NCI-H345 treated with DMSO at 0.1 percent for 48 hours (cell line): ENCODE results near the gene DPY19L1.
"Not testable (repeated sequence)": the region's sequence is repeated elsewhere in the genome, so short reads cannot be mapped to it uniquely, and the experiment has no call there.

ENCODE experiments used
- DNase-seq: peaks from one replicate; lab custom pipeline; 2025; ENCODE audit not compliant: unreplicated experiment; lab: John Stamatoyannopoulos, UW

The DPY19L1 gene

DNA sequence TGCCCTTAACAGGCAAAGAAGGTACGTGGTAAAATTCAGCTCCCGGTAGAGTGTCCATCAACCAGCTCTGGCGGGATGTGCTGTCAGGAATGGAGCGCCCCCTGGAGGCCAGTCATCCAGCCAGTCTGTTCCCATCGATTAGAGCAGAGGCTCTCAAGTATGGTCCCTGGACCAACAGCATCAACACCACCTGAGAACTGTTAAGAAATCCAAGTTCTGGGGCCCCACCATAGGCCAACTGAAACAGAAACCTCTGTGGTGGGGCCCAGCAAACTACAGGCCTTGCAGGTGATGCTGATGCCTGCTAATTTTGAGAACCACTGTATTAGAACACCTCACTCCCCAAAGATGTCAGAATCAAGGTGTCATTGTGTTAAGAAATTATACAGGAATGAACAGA lies 109.2 kb downstream of the DPY19L1 start:
- DNase-seq, result no peak

DNA sequence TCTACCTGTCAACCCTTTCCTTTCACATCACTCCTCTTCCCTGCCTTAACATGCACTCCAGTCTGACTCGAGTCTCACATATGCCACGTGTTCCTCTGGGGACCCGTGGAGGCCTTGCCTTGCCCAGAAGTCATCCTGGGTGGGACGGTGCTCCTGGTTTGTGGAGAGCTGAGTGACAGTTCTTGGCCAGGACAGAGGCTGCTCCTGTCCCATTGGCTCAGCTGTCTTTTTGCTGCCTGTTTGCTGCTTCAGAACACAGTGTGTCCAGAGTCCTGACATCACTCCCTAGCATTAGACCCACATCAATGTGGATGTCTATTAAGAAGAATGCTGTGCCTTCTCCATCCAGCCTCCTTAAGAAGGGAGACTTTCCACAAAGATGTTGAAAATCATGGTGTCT lies 116.8 kb downstream of the DPY19L1 start:
- DNase-seq, result not testable (repeated sequence)

DNA sequence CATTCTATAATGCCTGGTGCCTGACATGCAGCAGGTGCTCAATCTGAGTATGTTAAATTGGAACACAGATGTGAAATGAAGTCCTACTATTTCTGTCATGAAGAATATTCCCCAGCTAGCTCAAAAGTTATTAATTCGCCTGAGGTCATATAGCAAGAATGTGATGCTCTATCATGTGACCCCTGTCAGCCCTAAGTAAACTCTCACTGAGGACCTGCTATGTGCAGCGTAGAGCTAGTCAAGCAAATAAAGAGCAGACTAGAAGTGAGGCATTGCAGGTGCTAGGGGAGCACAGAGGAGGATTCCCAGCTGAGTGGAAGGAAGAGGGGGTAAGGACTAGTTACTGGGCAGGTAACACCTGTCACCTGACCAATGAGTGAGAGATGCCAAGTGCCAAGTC lies 118.2 kb downstream of the DPY19L1 start:
- DNase-seq, result not testable (repeated sequence)

DNA sequence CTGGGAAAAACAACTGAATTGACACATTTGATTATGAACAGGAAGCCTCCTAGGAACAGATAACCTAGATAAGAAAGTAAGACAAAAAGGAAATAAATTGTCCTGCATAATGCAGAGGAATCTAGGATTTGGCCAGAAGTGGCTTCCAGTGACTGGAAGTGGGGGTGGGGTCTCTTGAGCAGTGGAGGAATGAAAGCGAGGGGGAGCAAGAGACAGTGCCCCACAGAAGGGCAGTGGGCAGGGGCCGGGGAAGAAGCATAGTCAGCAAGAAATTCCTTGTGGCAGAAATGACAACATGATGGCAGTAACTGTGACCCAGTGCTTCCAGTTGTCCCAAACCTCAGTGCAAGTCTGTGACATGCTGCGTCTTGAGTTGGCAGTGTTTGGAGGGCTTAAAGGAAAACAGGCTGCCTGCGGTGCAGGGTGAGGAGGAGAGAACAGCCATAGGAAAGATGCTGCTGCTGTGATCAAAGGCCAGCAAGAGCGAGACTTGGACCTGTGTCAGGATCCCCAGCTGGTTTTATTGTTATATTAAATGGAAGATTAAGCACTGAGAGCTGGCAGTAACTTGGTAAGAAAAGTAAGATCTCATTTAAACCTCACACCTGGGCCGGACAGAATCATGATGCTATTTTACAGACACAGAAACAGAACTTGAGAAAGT lies 119.0 kb downstream of the DPY19L1 start:
- not testable (repeated sequence) for DNase-seq

DNA sequence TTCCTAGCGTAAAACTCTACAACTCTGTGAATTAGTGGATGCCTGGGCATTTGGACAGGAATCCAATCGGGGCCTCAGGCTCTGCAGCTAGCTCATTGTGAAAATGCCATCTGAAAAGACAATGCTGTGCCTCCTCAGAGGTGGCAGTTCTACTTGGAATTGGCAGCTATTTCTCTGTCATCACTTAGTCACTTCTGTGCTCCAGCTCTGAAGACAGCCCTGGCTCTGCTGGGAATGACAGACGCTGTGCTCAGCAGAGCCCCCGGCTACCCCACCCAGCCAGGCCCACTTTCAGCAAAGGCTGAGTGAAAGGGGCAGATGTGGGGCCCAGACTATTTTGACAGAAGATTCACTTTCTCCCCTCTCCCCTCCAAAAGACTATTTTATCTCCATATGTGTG lies 119.8 kb downstream of the DPY19L1 start:
- DNase-seq, result not testable (repeated sequence)

DNA sequence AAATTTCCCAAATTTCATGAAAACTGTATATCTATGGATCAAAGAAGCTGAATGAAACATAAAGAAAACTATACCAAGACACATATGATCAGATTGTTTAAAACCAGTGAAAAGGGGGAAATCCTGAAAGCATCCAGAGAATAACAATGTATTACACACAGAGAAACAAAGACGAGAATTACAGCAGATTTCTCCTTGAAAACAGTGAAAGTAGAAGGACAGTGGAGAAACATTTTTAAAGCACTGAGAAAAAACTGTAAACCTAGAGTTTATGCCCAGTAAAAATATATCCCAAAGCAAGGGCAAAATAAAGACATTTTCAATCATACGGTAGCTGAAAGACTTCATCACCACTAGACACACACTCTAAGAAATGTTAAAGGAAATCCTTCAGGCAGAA lies 121.0 kb downstream of the DPY19L1 start:
- DNase-seq, result no peak

DNA sequence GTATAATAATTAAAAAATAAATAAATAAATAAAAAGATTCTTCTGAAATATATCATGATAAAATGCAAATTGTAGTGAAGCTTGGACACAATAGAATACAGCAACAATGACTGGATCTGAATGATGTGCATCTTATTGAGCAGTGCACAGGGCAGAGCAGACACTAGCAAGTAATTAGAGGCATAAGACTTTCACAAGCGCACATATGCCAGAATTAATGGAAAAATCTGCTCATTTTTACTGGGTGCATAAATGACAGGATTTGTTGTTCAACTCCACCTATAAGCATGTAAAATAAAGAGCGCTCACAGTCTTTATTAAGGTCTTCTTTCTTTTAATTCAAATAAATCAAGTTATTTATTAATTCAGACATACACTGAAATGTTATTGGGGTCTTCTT lies 125.0 kb downstream of the DPY19L1 start:
- DNase-seq, result no peak

DNA sequence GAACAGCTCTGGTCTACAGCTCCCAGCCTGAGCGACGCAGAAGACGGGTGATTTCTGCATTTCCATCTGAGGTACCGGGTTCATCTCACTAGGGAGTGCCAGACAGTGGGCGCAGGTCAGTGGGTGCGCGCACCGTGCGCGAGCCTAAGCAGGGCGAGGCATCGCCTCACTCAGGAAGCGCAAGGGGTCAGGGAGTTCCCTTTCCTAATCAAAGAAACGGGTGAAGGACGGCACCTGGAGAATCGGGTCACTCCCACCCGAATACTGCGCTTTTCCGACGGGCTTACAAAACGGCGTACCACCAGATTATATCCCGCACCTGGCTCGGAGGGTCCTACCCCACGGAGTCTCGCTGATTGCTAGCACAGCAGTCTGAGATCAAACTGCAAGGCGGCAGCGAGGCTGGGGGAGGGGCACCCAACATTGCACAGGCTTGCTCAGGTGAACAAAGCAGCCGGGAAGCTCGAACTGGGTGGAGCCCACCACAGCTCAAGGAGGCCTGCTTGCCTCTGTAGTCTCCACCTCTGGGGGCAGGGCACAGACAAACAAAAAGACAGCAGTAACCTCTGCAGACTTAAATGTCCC lies 130.9 kb downstream of the DPY19L1 start:
- DNase-seq, result not testable (repeated sequence)

DNA sequence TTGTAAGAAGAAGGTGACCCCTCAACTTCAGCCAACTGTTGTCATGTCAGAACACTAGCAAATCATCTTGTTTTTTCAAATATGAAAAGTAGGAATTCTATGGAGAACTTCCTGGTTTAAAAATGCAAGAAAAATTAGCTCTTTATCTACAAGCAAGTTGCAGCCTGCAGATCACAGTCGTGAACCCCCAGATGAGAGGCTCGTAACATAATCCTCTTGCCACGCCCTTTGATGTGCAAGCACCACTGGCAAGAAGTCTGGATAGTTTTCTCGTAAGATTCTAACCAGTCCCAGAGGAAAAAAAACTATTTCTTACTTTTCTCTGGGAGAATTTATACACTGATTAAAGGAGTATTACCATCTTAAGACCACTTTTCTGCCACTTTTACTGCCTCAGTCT lies 132.3 kb downstream of the DPY19L1 start:
- DNase-seq, result no peak

DNA sequence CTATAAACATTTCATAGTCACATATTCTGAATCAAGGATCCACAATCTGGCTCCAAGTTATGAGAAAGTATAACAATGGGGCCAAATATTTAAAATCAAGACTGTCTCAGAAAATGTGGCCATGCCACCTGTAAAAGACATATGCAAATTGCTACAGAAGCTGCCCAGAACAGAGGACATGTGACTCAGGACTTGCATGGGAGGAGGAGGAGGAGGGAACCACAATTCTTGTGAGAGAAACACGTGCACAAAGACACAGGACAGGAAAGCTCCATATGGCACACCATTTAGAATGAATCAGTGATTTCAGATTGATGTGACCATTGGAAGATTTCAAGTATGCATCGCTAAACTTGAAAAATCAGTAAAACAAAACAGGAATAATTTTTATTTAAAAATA lies 133.4 kb downstream of the DPY19L1 start:
- not testable (repeated sequence) for DNase-seq

DNA sequence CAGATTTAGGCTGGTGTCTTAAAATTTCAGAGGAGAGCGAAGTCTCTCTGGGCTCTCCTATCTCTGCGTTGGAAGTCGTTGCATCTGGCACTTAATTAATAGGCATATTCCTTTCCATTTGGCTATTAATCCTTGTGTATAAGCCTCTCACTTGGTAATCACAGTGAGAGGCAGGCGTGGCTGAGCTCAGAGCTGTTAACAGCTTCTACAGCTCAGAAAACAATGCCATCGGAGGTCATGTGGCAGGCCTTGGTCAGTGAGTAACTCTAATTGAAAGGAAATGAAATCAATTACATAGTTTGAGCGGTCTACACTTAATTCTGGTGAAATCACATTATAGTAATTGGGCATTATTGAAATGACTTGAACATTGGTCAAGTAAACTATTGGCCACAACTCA lies 135.1 kb downstream of the DPY19L1 start:
- no peak for DNase-seq

DNA sequence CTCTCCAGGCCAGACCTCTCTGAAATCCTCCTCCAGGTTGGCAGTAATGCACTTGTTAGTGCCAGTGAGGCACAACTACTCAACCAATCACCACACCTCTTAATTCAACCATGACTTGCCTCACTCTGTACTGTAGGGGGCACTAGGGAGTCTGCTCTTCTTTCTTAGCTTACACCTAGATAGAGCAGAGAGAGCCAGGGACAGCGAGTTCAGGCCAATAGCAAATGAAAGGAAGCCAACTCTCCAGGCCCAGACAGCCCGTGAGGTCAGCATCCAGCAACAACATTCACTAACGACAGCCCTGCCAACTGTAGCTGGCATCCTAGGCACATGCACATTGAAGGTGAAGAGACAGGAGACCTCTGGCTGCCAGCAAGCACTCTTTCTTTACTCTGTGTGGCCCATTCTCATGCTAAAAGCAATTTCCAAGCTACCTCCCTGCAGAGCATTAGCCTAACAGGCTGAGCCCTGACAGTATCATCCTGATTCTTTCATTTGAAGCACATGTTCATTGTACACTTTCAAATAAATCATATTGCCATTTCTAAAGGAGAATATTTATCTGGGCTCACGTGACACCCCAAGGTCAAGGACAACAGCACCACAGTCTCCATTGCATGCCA lies 136.3 kb downstream of the DPY19L1 start:
- no peak for DNase-seq

DNA sequence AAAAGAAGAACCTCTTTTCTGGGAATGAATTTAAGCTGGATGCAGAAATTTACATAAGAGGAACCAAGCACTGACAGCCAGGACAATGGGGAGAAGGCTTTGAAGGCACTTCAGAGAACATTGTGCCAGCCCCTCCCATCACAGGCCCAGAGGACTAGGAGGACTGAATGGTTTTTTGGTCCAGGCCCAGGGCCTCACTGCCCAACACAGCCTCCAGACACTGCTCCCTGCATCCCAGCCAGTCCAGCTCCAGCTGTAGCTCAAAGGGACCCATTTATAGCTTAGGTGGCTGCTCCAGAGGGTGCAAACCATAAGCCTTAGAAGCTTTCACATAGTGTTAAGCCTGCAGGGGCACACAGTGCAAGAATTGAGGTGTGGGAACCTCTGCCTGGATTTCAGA lies 142.1 kb downstream of the DPY19L1 start:
- DNase-seq, result no peak

DNA sequence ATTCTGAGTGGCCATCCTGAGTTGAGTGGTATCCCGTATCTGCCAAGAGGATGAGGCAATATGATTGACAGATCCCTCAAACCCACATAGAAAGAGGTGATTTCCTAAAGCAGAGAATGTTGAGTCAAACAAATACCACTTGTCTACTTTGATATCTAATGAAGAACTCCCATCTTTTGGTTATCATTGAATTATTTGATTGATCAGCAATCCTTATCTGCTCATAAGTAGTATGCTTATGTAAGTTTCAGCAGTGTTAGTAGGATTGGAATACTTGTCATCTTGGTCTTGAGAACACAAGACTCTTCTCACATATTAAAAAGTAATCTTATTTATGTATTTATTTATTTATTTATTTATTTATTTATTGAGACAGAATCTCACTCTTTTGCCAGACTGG lies 147.3 kb downstream of the DPY19L1 start:
- DNase-seq, result no peak

DNA sequence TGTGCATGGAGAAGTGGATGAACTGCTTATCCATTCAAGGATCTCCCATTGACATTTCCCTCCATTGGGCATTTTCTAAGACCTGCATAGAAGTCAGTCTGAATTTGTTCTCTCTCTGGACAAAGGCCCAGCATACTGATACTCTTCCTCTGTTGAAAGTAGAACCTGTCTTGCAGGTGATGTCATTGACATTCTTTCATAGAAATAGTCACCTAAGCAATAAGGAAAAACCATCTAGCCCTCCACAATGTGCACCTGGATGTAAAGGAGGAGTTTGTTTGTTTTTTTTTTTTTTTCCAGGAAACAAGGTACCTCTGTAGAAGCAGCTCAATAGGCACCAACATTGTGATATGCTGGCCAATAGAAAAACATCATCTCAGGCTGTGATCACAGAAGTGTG lies 150.4 kb downstream of the DPY19L1 start:
- no peak for DNase-seq

DNA sequence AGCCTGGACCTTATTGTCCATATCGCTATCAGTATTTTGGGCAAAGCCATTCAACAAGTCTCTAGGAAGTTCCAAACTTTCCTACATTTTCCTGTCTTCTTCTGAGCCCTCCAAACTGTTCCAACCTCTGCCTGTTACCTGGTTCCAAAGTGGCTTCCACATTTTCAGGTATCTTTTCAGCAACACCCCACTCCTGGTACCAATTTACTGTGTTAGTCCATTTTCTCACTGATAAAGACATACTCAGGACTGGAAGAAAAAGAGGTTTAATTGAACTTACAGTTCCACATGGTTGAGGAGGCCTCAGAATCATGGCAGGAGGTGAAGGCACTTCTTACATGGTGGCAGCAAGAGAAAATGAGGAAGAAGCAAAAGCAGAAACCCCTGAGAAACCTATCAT lies 153.4 kb downstream of the DPY19L1 start:
- not testable (repeated sequence) for DNase-seq

DNA sequence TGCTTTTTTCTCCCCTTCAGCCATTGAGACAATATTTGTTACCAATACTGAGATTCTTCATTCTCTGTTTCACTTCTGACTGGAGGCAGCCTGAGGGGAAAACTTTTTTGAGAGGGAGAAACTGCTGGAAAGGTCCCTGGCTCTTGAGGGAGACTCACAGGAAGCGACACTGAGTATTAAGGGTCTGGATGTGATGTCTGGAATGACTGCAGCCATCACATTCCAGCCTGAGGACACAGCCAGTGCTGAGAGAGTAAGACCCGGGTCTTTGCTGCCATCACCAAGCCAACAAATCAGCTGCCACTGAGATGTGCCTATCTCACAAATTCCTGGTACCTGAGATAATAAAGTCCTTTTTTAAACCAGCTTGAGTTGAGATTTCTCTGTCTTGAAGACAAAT lies 157.4 kb downstream of the DPY19L1 start:
- DNase-seq, result no peak

DNA sequence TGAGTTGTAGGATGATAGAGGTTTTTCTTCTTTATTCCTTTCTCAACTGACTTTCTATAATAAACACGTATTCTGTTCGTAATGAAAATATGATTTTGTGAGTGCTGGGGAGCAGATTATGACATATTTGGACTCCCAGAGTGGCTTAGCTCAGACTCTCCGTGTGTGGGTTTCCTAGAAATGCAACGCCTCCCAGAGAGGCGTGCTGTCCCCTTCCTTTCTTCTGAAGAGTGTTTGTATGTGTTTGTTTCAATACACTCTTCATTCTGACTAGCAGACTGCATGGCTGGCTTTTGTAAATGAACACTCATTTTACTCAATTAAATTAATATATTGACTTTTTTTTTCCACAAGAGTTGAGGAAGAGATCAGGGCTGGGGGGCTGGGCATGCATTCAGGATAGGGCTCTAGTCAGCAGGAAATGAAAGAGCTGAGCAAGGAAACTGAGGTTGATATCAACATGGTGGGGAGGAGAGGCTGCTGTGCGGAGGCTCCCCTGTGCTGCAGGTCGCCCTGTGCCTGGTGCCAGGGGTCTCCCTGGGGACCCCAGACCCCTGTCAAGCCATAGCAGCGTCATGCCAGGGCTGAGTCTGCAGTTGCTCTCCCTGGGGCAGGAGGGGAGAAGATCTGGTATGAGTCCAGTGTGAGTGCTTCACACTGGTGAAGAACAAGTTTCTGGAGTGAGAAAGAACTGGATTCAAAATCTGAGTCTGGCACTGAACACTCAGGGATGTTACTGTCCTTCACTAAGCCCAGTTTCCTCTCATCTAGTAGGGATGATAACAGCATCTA lies 158.1 kb downstream of the DPY19L1 start:
- not testable (repeated sequence) for DNase-seq
